GM21737 (cell line): ENCODE results near the gene CCL18.
"Not testable (repeated sequence)": the region's sequence is repeated elsewhere in the genome, so short reads cannot be mapped to it uniquely, and the experiment has no call there.

Source experiments
- ATAC-seq: cut with Tn5 transposase; IDR thresholded peaks from one replicate; pipeline ENCODE4 v1.9.1; 2021; ENCODE audit warnings: mild to moderate bottlenecking, moderate library complexity; ENCODE audit not compliant: unreplicated experiment

CCL18 gene

GRCh38 chr17:36063786-36064541 is at the start of gene CCL18:
Gene CCL18 (plus strand): TSS chr17:36064272. CDS start chr17:36064343, 71 bp downstream.
- no peak for ATAC-seq

GRCh38 chr17:36014946-36015345 is 49.1 kb upstream of the CCL18 start:
- ATAC-seq, result no peak

- not testable (repeated sequence) for ATAC-seq
Observed at GRCh38 chr17:36015895-36016294, 48.2 kb upstream of the CCL18 start.

- no peak for ATAC-seq
Observed at GRCh38 chr17:36016555-36016954, 47.5 kb upstream of the CCL18 start.

GRCh38 chr17:36017799-36018198 is 46.3 kb upstream of the CCL18 start, which contains the start of gene CCL23:
Gene CCL23 (minus strand): TSS chr17:36017972. CDS start chr17:36017897, 75 bp downstream.
- no peak for ATAC-seq

GRCh38 chr17:36019423-36019822 is 44.6 kb upstream of the CCL18 start:
- no peak for ATAC-seq

- ATAC-seq, result no peak
Observed at GRCh38 chr17:36024106-36024869, 39.8 kb upstream of the CCL18 start.

- ATAC-seq, result no peak
Observed at GRCh38 chr17:36027761-36028160, 36.3 kb upstream of the CCL18 start.

- ATAC-seq, result no peak
Observed at GRCh38 chr17:36030956-36031355, 33.1 kb upstream of the CCL18 start.

GRCh38 chr17:36034127-36034526 is 29.9 kb upstream of the CCL18 start:
- ATAC-seq, result no peak

- no peak for ATAC-seq
Observed at GRCh38 chr17:36036235-36036634, 27.8 kb upstream of the CCL18 start.

- ATAC-seq, result no peak
Observed at GRCh38 chr17:36048066-36048465, 16.0 kb upstream of the CCL18 start.

- ATAC-seq, result no peak
Observed at GRCh38 chr17:36049643-36050042, 14.4 kb upstream of the CCL18 start.

- no peak for ATAC-seq
Observed at GRCh38 chr17:36055171-36055570, 8.9 kb upstream of the CCL18 start.

GRCh38 chr17:36055921-36056520 is 8.1 kb upstream of the CCL18 start:
- ATAC-seq, result no peak

GRCh38 chr17:36057911-36058310 is 6.2 kb upstream of the CCL18 start:
- ATAC-seq, result no peak

GRCh38 chr17:36059406-36059805 is 4.7 kb upstream of the CCL18 start:
- no peak for ATAC-seq

- no peak for ATAC-seq
Observed at GRCh38 chr17:36060816-36061215, 3.3 kb upstream of the CCL18 start.

- ATAC-seq, result no peak
Observed at GRCh38 chr17:36066365-36066985, 2.4 kb downstream of the CCL18 start.

GRCh38 chr17:36068524-36068923 is 4.5 kb downstream of the CCL18 start:
- no peak for ATAC-seq

GRCh38 chr17:36069136-36069535 is 5.1 kb downstream of the CCL18 start:
- no peak for ATAC-seq
